ENCODE data around the gene VWA5B1.

DNA sequence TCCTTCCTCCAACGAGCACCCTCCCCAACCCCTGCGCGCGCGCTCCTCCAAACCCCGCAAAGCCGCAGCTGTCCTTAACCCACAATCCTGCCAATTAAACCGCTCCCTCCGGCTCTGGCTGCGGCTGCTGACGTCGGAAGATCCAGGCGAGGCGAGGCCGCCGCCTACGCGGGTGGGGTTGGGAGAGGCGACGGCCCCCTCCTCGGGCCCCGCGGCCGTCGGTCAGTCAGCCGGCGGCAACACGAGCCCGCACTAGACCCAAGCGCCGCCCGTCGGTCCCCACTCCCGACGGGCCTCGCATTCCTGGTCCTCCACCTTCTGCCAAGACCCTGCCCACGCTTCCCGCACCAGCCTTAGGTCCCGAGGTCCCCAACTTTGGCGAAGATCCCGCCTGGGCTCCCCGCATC is 75.4 kb downstream of the VWA5B1 start:
- no peak for TF ChIP-seq CTCF (IDR thresholded peaks at IDR 0.05; ENCODE audit: low read depth, low read length)
- TF ChIP-seq EZH2phosphoT487 (IDR thresholded peaks at IDR 0.05; ENCODE audit: low read depth), result no peak
